ENCODE data around the gene TBC1D5. TPM values are rescaled to one million over a fixed set of nuclear protein-coding genes. Genes with fewer than 3 reads are reported as not detected.

TBC1D5 gene
- total RNA-seq, 1 experiment from 2014 or later = 26.1 TPM

DNA sequence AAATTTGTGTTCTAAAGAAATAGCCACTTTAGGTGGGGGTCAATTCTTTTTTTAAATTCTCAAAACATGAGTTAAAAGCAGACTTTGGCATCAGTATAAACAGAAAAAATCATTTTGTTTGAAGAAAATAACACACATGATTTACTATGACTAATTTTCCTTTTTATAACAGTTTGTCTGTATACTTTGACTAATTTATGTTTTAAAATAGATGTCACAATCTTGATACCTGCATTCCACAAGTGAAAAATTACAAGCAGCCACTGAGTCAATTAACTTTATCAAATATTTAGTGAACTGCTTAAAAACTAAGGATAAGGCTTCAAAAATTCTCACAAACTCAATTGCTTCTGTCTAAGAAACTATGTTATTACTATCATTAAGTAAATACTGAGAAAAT, 235.0 kb downstream of the TBC1D5 start:
- Mint-ChIP-seq H3K27ac (no peak overlapping the region), H3K4me1 (peaks cover 3% of the 10 kb centered on the region; the same call in 1 of the 2 replicates), H3K36me3 (no peaks in the 10 kb centered on the region), H3K4me3 (no peak overlapping the region), H3K27me3 (ENCODE audit: low read depth) (no peaks in the 10 kb centered on the region), H3K9me3 (no peaks in the 10 kb centered on the region)
- TF ChIP-seq MXD4 (CRISPR knock-in tag; IDR thresholded peaks at IDR 0.05; ENCODE audit: borderline replicate concordance) (no peak), RORB (CRISPR knock-in tag; IDR thresholded peaks at IDR 0.05) (no peak), RELA (CRISPR knock-in tag; IDR thresholded peaks at IDR 0.05; ENCODE audit: borderline replicate concordance) (no peak), NFE2L1 (CRISPR knock-in tag; IDR thresholded peaks at IDR 0.05) (no peak), GRHL2 (CRISPR knock-in tag; IDR thresholded peaks at IDR 0.05; ENCODE audit: insufficient replicate concordance, severe bottlenecking) (no peak), ZNF317 (CRISPR knock-in tag; IDR thresholded peaks at IDR 0.05; ENCODE audit: borderline replicate concordance, low read depth) (no peak), SOX15 (CRISPR knock-in tag; IDR thresholded peaks at IDR 0.05) (no peak)
- TF ChIP-seq, protein P1, sequence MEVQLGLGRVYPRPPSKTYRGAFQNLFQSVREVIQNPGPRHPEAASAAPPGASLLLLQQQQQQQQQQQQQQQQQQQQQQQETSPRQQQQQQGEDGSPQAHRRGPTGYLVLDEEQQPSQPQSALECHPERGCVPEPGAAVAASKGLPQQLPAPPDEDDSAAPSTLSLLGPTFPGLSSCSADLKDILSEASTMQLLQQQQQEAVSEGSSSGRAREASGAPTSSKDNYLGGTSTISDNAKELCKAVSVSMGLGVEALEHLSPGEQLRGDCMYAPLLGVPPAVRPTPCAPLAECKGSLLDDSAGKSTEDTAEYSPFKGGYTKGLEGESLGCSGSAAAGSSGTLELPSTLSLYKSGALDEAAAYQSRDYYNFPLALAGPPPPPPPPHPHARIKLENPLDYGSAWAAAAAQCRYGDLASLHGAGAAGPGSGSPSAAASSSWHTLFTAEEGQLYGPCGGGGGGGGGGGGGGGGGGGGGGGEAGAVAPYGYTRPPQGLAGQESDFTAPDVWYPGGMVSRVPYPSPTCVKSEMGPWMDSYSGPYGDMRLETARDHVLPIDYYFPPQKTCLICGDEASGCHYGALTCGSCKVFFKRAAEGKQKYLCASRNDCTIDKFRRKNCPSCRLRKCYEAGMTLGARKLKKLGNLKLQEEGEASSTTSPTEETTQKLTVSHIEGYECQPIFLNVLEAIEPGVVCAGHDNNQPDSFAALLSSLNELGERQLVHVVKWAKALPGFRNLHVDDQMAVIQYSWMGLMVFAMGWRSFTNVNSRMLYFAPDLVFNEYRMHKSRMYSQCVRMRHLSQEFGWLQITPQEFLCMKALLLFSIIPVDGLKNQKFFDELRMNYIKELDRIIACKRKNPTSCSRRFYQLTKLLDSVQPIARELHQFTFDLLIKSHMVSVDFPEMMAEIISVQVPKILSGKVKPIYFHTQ (CRISPR knock-in tag; IDR thresholded peaks at IDR 0.05) = no peak
- TF ChIP-seq, protein P2, sequence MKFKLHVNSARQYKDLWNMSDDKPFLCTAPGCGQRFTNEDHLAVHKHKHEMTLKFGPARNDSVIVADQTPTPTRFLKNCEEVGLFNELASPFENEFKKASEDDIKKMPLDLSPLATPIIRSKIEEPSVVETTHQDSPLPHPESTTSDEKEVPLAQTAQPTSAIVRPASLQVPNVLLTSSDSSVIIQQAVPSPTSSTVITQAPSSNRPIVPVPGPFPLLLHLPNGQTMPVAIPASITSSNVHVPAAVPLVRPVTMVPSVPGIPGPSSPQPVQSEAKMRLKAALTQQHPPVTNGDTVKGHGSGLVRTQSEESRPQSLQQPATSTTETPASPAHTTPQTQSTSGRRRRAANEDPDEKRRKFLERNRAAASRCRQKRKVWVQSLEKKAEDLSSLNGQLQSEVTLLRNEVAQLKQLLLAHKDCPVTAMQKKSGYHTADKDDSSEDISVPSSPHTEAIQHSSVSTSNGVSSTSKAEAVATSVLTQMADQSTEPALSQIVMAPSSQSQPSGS (CRISPR knock-in tag; IDR thresholded peaks at IDR 0.05; ENCODE audit: borderline replicate concordance, low read depth) = no peak
- TF ChIP-seq, protein P3, sequence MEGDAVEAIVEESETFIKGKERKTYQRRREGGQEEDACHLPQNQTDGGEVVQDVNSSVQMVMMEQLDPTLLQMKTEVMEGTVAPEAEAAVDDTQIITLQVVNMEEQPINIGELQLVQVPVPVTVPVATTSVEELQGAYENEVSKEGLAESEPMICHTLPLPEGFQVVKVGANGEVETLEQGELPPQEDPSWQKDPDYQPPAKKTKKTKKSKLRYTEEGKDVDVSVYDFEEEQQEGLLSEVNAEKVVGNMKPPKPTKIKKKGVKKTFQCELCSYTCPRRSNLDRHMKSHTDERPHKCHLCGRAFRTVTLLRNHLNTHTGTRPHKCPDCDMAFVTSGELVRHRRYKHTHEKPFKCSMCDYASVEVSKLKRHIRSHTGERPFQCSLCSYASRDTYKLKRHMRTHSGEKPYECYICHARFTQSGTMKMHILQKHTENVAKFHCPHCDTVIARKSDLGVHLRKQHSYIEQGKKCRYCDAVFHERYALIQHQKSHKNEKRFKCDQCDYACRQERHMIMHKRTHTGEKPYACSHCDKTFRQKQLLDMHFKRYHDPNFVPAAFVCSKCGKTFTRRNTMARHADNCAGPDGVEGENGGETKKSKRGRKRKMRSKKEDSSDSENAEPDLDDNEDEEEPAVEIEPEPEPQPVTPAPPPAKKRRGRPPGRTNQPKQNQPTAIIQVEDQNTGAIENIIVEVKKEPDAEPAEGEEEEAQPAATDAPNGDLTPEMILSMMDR (IDR thresholded peaks at IDR 0.05) = no peak
- TF ChIP-seq, protein P4, sequence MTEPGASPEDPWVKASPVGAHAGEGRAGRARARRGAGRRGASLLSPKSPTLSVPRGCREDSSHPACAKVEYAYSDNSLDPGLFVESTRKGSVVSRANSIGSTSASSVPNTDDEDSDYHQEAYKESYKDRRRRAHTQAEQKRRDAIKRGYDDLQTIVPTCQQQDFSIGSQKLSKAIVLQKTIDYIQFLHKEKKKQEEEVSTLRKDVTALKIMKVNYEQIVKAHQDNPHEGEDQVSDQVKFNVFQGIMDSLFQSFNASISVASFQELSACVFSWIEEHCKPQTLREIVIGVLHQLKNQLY (CRISPR knock-in tag; IDR thresholded peaks at IDR 0.05) = no peak
- TF ChIP-seq, protein P5, sequence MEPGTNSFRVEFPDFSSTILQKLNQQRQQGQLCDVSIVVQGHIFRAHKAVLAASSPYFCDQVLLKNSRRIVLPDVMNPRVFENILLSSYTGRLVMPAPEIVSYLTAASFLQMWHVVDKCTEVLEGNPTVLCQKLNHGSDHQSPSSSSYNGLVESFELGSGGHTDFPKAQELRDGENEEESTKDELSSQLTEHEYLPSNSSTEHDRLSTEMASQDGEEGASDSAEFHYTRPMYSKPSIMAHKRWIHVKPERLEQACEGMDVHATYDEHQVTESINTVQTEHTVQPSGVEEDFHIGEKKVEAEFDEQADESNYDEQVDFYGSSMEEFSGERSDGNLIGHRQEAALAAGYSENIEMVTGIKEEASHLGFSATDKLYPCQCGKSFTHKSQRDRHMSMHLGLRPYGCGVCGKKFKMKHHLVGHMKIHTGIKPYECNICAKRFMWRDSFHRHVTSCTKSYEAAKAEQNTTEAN (CRISPR knock-in tag; IDR thresholded peaks at IDR 0.05) = no peak
- TF ChIP-seq, protein P6, sequence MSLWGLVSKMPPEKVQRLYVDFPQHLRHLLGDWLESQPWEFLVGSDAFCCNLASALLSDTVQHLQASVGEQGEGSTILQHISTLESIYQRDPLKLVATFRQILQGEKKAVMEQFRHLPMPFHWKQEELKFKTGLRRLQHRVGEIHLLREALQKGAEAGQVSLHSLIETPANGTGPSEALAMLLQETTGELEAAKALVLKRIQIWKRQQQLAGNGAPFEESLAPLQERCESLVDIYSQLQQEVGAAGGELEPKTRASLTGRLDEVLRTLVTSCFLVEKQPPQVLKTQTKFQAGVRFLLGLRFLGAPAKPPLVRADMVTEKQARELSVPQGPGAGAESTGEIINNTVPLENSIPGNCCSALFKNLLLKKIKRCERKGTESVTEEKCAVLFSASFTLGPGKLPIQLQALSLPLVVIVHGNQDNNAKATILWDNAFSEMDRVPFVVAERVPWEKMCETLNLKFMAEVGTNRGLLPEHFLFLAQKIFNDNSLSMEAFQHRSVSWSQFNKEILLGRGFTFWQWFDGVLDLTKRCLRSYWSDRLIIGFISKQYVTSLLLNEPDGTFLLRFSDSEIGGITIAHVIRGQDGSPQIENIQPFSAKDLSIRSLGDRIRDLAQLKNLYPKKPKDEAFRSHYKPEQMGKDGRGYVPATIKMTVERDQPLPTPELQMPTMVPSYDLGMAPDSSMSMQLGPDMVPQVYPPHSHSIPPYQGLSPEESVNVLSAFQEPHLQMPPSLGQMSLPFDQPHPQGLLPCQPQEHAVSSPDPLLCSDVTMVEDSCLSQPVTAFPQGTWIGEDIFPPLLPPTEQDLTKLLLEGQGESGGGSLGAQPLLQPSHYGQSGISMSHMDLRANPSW (CRISPR knock-in tag; conservative IDR thresholded peaks at IDR 0.05; ENCODE audit: low read depth) = no peak
- TF ChIP-seq, protein P7, sequence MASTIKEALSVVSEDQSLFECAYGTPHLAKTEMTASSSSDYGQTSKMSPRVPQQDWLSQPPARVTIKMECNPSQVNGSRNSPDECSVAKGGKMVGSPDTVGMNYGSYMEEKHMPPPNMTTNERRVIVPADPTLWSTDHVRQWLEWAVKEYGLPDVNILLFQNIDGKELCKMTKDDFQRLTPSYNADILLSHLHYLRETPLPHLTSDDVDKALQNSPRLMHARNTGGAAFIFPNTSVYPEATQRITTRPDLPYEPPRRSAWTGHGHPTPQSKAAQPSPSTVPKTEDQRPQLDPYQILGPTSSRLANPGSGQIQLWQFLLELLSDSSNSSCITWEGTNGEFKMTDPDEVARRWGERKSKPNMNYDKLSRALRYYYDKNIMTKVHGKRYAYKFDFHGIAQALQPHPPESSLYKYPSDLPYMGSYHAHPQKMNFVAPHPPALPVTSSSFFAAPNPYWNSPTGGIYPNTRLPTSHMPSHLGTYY (CRISPR knock-in tag; IDR thresholded peaks at IDR 0.05) = no peak
- no peak for ATAC-seq
- DNase-seq (ENCODE audit: low spot score) = no peak
- POLR2A ChIA-PET = no interaction called here
- CTCF ChIA-PET = no interaction called here

Measured in WTC11 (cell line).